H9 (cell line): Measurements from ENCODE around the gene KL. TPM values are rescaled to one million over a fixed set of nuclear protein-coding genes. Genes with fewer than 3 reads are reported as not detected.

Experiments
- DNase-seq: peaks from one replicate; pipeline ENCODE4 v3.0.0-alpha.2; 2017
- H2AFZ ChIP-seq: one replicate; pipeline ENCODE4 v1.6.1; 2013; ENCODE audit warnings: mild to moderate bottlenecking, low read length, control low read depth, moderate library complexity
- H2AK5ac ChIP-seq: 2 replicates; pipeline ENCODE4 v1.6.1; 2013; ENCODE audit warnings: low read length, control low read depth, mixed read lengths; ENCODE audit not compliant: insufficient read length
- H2BK120ac ChIP-seq: one replicate; pipeline ENCODE4 v1.6.1; 2013; ENCODE audit warnings: low read depth, mild to moderate bottlenecking, low read length, control low read depth, inconsistent platforms; ENCODE audit not compliant: poor library complexity, severe bottlenecking
- H2BK12ac ChIP-seq: 2 replicates; pipeline ENCODE4 v1.6.1; 2013; ENCODE audit warnings: low read length, control low read depth, mixed read lengths, low read depth; ENCODE audit not compliant: insufficient read length
- H2BK15ac ChIP-seq: 2 replicates; pipeline ENCODE4 v1.6.1; 2013; ENCODE audit warnings: low read depth, low read length, control low read depth
- H2BK20ac ChIP-seq: one replicate; pipeline ENCODE4 v1.6.1; 2013; ENCODE audit warnings: low read depth, mild to moderate bottlenecking, low read length, control low read depth, inconsistent platforms; ENCODE audit not compliant: poor library complexity, severe bottlenecking
- H2BK5ac ChIP-seq: 2 replicates; pipeline ENCODE4 v1.6.1; 2013; ENCODE audit warnings: low read length, control low read depth, mixed read lengths; ENCODE audit not compliant: insufficient read length
- H3K14ac ChIP-seq: 2 replicates; pipeline ENCODE4 v1.6.1; 2013; ENCODE audit warnings: low read length, control low read depth; ENCODE audit not compliant: insufficient read depth
- H3K18ac ChIP-seq: 2 replicates; pipeline ENCODE4 v1.6.1; 2013; ENCODE audit warnings: low read depth, mild to moderate bottlenecking, mixed read lengths, low read length, control low read depth; ENCODE audit not compliant: insufficient read length
- H3K23ac ChIP-seq: 2 replicates; pipeline ENCODE4 v1.6.1; 2013; ENCODE audit warnings: low read length, control low read depth, mixed read lengths, low read depth; ENCODE audit not compliant: insufficient read length
- H3K23me2 ChIP-seq: 2 replicates; pipeline ENCODE4 v1.6.1; 2013; ENCODE audit warnings: low read depth, mild to moderate bottlenecking, mixed read lengths, low read length, control low read depth; ENCODE audit not compliant: insufficient read length, poor library complexity, severe bottlenecking
- H3K27ac ChIP-seq: 2 replicates; pipeline ENCODE4 v1.5.1; 2013; ENCODE audit warnings: low read length, control low read depth, mixed read lengths, low read depth; ENCODE audit not compliant: insufficient read length
- H3K27me3 ChIP-seq: 2 replicates; pipeline ENCODE4 v1.6.1; 2013; ENCODE audit warnings: low read length, control low read depth, inconsistent platforms; ENCODE audit not compliant: insufficient read depth
- H3K4ac ChIP-seq: 2 replicates; pipeline ENCODE4 v1.6.1; 2013; ENCODE audit warnings: low read depth, mild to moderate bottlenecking, control low read depth, inconsistent platforms, low read length, moderate library complexity
- H3K4me1 ChIP-seq: 2 replicates; pipeline ENCODE4 v1.6.1; 2013; ENCODE audit warnings: low read length, control low read depth, inconsistent platforms; ENCODE audit not compliant: insufficient read depth
- H3K4me2 ChIP-seq: 2 replicates; pipeline ENCODE4 v1.6.1; 2013; ENCODE audit warnings: low read length, control low read depth, mixed read lengths; ENCODE audit not compliant: insufficient read length, insufficient read depth
- H3K56ac ChIP-seq: 2 replicates; pipeline ENCODE4 v1.6.1; 2013; ENCODE audit warnings: low read depth, mild to moderate bottlenecking, mixed read lengths, low read length, control low read depth; ENCODE audit not compliant: insufficient read length
- H3K79me1 ChIP-seq: 2 replicates; pipeline ENCODE4 v1.6.1; 2013; ENCODE audit warnings: low read depth, mild to moderate bottlenecking, moderate library complexity, low read length, control low read depth, inconsistent platforms; ENCODE audit not compliant: insufficient read depth, poor library complexity, severe bottlenecking
- H3K79me2 ChIP-seq: 2 replicates; pipeline ENCODE4 v1.6.1; 2013; ENCODE audit warnings: low read length, control low read depth, inconsistent platforms; ENCODE audit not compliant: insufficient read depth
- H3K9ac ChIP-seq: 2 replicates; pipeline ENCODE4 v1.6.1; 2013; ENCODE audit warnings: low read length, control low read depth, mixed read lengths; ENCODE audit not compliant: insufficient read length; ENCODE audit errors: extremely low read depth
- H3K9me3 ChIP-seq: one replicate; pipeline ENCODE4 v1.6.1; 2013; ENCODE audit warnings: low read depth, low read length, inconsistent platforms; ENCODE audit not compliant: control insufficient read depth
- H3T11ph ChIP-seq: one replicate; pipeline ENCODE4 v1.6.1; 2013; ENCODE audit warnings: mild to moderate bottlenecking, low read length, control low read depth, inconsistent platforms
- H4K20me1 ChIP-seq: one replicate; pipeline ENCODE4 v1.6.1; 2013; ENCODE audit not compliant: control insufficient read depth, insufficient read length, insufficient read depth
- H4K5ac ChIP-seq: 2 replicates; pipeline ENCODE4 v1.6.1; 2013; ENCODE audit warnings: low read depth, mild to moderate bottlenecking, mixed read lengths, low read length, control low read depth; ENCODE audit not compliant: insufficient read length
- H4K8ac ChIP-seq: replicated peaks from 2 replicates; pipeline ENCODE4 v1.6.1; 2013; ENCODE audit warnings: low read length, control low read depth, mixed read lengths, low read depth; ENCODE audit not compliant: insufficient read length
- H4K91ac ChIP-seq: 2 replicates; pipeline ENCODE4 v1.6.1; 2013; ENCODE audit warnings: low read depth, mild to moderate bottlenecking, moderate library complexity, mixed read lengths, low read length, control low read depth; ENCODE audit not compliant: insufficient read length
- H3K27ac Mint-ChIP-seq, 3 experiments: 2 replicates in 2 of 3; 3 replicates in 1 of 3; pipeline ENCODE4 v1.8.0; 2020 to 2021; ENCODE audit warnings: mixed read lengths in 3 of 3, mild to moderate bottlenecking in 1 of 3, moderate library complexity in 1 of 3
- H3K27me3 Mint-ChIP-seq: 2 replicates; pipeline ENCODE4 v1.8.0; 2021; ENCODE audit warnings: low read depth, mild to moderate bottlenecking, moderate library complexity, mixed read lengths
- H3K36me3 Mint-ChIP-seq, 3 experiments: 2 replicates in 2 of 3; 3 replicates in 1 of 3; pipeline ENCODE4 v1.8.0; 2020 to 2021; ENCODE audit warnings: low read depth in 3 of 3, mixed read lengths in 3 of 3; ENCODE audit not compliant: insufficient read depth in 1 of 3
- H3K4me1 Mint-ChIP-seq, 2 experiments: 2 replicates each; pipeline ENCODE4 v1.8.0; 2020; ENCODE audit warnings: mixed read lengths in 2 of 2
- H3K4me3 Mint-ChIP-seq, 2 experiments: 2 replicates in 1 of 2; 3 replicates in 1 of 2; pipeline ENCODE4 v1.8.0; 2020 to 2021; ENCODE audit warnings: mild to moderate bottlenecking in 2 of 2, mixed read lengths in 2 of 2, moderate library complexity in 1 of 2
- H3K9me3 Mint-ChIP-seq, 2 experiments: 2 replicates in 1 of 2; 3 replicates in 1 of 2; pipeline ENCODE4 v1.8.0; 2020; ENCODE audit warnings: mild to moderate bottlenecking in 2 of 2, mixed read lengths in 2 of 2, moderate library complexity in 1 of 2
- WGBS: extraction: QIAGEN DNeasy Blood & Tissue Kit; methylation state at CpG from one replicate; pipeline ENCODE4 v1.1.7; 2013; ENCODE audit warnings: missing lambda C conversion rate, low lambda C conversion rate, mixed read lengths; ENCODE audit not compliant: insufficient read length; ENCODE audit errors: extremely low coverage; 5-methylcytosine and 5-hydroxymethylcytosine counted together
- total RNA-seq: library from RNA; stranded (reverse); gene quantifications from 2 replicates; pipeline ENCODE4 v1.2.1, GENCODE V29; 2021
- TF ChIP-seq, protein P1 (sequence below): fragments of 200-600 bp; sonication (generic); conservative IDR thresholded peaks from 3 replicates; pipeline ENCODE4 v1.8.0; 2021; ENCODE audit warnings: antibody characterized with exemption, mild to moderate bottlenecking

Gene KL
- total RNA-seq, 1 experiment from 2014 or later = not detected

DNA sequence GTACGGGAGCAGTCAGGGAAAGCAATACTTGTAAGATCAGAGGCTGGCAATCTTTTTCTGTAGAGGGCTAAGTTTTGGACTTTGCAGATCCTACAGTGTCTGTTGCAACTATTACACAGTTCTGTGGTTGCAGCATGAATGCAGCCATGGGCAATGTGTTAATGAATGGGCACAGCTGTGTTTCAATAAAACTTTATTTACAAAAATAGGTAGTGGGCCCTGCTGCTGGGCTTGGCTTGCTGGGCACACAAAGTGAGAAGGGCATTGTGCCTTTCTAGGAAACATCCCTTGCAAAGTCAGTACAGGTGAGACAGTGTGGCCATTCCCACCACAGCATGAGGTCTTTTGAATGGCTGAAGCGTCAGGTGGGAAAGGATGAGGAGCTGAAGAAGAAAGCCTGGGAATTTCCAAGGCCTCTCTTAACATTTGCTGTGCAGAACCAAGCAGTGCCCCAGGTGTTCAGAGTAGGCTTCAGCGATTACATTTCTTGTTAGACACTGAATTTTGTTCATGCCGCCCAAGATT is 9.1 kb downstream of the KL start:
- Histone ChIP-seq H2BK12ac (no peak overlapping the region), H3K14ac (no peak overlapping the region), H4K91ac (no peak overlapping the region), H4K8ac (no peak overlapping the region), H3K79me1 (no peaks in the 10 kb centered on the region), H3K4ac (no peak overlapping the region), H2AFZ (no peak overlapping the region), H3K9me3 (no peaks in the 10 kb centered on the region), H3K23me2 (no peaks in the 10 kb centered on the region), H2BK5ac (no peak overlapping the region), H3K27ac (no peak overlapping the region), H2BK20ac (no peak overlapping the region), H2BK120ac (no peak overlapping the region), H3K79me2 (no peaks in the 10 kb centered on the region), H3K56ac (no peak overlapping the region), H2AK5ac (no peak overlapping the region), H3K4me2 (no peak overlapping the region), H2BK15ac (no peak overlapping the region), H4K5ac (no peak overlapping the region), H3T11ph (no peak overlapping the region), H4K20me1 (no peaks in the 10 kb centered on the region), H3K27me3 (no peaks in the 10 kb centered on the region; the same call in 1 of the 2 replicates), H3K18ac (no peak overlapping the region), H3K23ac (no peak overlapping the region), H3K4me1 (no peaks in the 10 kb centered on the region), H3K9ac (no peak overlapping the region)
- H3K27ac Mint-ChIP-seq = no peak overlapping the region
- no peak for DNase-seq
- no CpG with 5 or more reads among the region's 4 CpGs for WGBS
- H3K27me3 Mint-ChIP-seq = peaks cover 19% of the 10 kb centered on the region
- H3K4me1 Mint-ChIP-seq = peaks cover 7 to 12% of the 10 kb centered on the region in 2 experiments
- TF ChIP-seq, protein P1, sequence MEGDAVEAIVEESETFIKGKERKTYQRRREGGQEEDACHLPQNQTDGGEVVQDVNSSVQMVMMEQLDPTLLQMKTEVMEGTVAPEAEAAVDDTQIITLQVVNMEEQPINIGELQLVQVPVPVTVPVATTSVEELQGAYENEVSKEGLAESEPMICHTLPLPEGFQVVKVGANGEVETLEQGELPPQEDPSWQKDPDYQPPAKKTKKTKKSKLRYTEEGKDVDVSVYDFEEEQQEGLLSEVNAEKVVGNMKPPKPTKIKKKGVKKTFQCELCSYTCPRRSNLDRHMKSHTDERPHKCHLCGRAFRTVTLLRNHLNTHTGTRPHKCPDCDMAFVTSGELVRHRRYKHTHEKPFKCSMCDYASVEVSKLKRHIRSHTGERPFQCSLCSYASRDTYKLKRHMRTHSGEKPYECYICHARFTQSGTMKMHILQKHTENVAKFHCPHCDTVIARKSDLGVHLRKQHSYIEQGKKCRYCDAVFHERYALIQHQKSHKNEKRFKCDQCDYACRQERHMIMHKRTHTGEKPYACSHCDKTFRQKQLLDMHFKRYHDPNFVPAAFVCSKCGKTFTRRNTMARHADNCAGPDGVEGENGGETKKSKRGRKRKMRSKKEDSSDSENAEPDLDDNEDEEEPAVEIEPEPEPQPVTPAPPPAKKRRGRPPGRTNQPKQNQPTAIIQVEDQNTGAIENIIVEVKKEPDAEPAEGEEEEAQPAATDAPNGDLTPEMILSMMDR = no peak
- H3K36me3 Mint-ChIP-seq = no peaks in the 10 kb centered on the region
- H3K9me3 Mint-ChIP-seq = no peaks in the 10 kb centered on the region; a peak in 1 of 5 replicates
- no peak overlapping the region for H3K4me3 Mint-ChIP-seq
